K562 (cell line): ENCODE results near the gene SYNE1. TPM values are rescaled to one million over a fixed set of nuclear protein-coding genes. Genes with fewer than 3 reads are reported as not detected.

Experiments
- ATAC-seq: fragments of 200-7000 bp; cut with Tn5 transposase; 3 replicates; pipeline ENCODE4 v1.9.1; 2020; ENCODE audit warnings: moderate library complexity
- BruUV-seq: library from RNA; stranded (reverse); fragments of 400-500 nt; replicated peaks from 2 replicates; lab custom pipeline; 2021; lab: Mats Ljungman, UMichigan
- CTCF ChIA-PET: fragments of 300-600 bp; formaldehyde crosslinking; extraction: SDS; loops from one replicate; lab custom pipeline; 2021; ENCODE audit warnings: low intra/inter-chr PET ratio; lab: Yijun Ruan, JAX
- POLR2A ChIA-PET: fragments of 300-600, 350-650 bp; sonication (Branson Sonifier 250); formaldehyde crosslinking; extraction: SDS; loops from one replicate; lab custom pipeline; 2021; ENCODE audit warnings: antibody characterized with exemption, inconsistent platforms; lab: Yijun Ruan, JAX
- DNase-seq, 4 experiments: peaks; one replicate each; pipeline versions ENCODE4 v3.0.0 to v3.0.0-alpha.2; 2011 to 2018; ENCODE audit warnings: low spot score in 3 of 4, mixed read lengths in 3 of 4; ENCODE audit errors: extremely low read depth in 1 of 4
- FAIRE-seq: peaks from 2 replicates; lab custom pipeline; 2011; peaks lifted over from hg19 to GRCh38; lab: Jason Lieb, UNC
- H2AFZ ChIP-seq: 2 replicates; pipeline ENCODE4 v1.6.0; 2011; ENCODE audit warnings: low read depth, low read length, control low read depth, inconsistent platforms
- H3K27ac ChIP-seq: fragments of 200-600 bp; 3 replicates; pipeline ENCODE4 v1.8.0; 2011; ENCODE audit warnings: low read depth, mild to moderate bottlenecking, control low read depth, inconsistent platforms, low read length, moderate library complexity, mixed read lengths; ENCODE audit errors: extremely low read depth
- H3K27me3 ChIP-seq, 2 experiments: fragments of 300-600 bp in 1 of 2; 2 replicates in 1 of 2; 3 replicates in 1 of 2; pipeline versions ENCODE4 v1.6.0 to v1.8.0; 2011; ENCODE audit warnings: inconsistent platforms in 2 of 2, low read length in 2 of 2, mild to moderate bottlenecking in 1 of 2, mixed read lengths in 1 of 2, moderate library complexity in 1 of 2; ENCODE audit not compliant: control insufficient read depth in 2 of 2, insufficient read depth in 2 of 2
- H3K36me3 ChIP-seq: fragments of 300-600 bp; 3 replicates; pipeline ENCODE4 v1.8.0; 2011; ENCODE audit warnings: mild to moderate bottlenecking, low read length, inconsistent platforms; ENCODE audit not compliant: control insufficient read depth, insufficient read depth
- H3K4me1 ChIP-seq, 2 experiments: fragments of 200-600 bp in 1 of 2; replicated peaks in 1 of 2; 2 replicates in 1 of 2; 3 replicates in 1 of 2; pipeline versions ENCODE4 v1.5.1 to v1.8.0; 2011; ENCODE audit warnings: inconsistent platforms in 2 of 2, low read length in 2 of 2, mild to moderate bottlenecking in 1 of 2, mixed read lengths in 1 of 2, moderate library complexity in 1 of 2; ENCODE audit not compliant: control insufficient read depth in 2 of 2, insufficient read depth in 2 of 2
- H3K4me2 ChIP-seq: 2 replicates; pipeline ENCODE4 v1.6.1; 2011; ENCODE audit warnings: low read length, control low read depth, inconsistent platforms, mixed read lengths; ENCODE audit not compliant: insufficient read depth
- H3K4me3 ChIP-seq: fragments of 200-600 bp; sonication (generic), shearing (Covaris generic); 2 replicates; pipeline ENCODE4 v1.5.1; 2016; ENCODE audit warnings: control low read depth, inconsistent platforms
- H3K79me2 ChIP-seq: fragments of 200-600 bp; 3 replicates; pipeline ENCODE4 v1.8.0; 2011; ENCODE audit warnings: low read length, inconsistent platforms; ENCODE audit not compliant: control insufficient read depth, insufficient read depth
- H3K9ac ChIP-seq, 2 experiments: 2 replicates each; pipeline versions ENCODE4 v1.6.0 to v1.6.1; 2011; ENCODE audit warnings: low read depth in 2 of 2, low read length in 2 of 2, control low read depth in 1 of 2, inconsistent platforms in 1 of 2, mild to moderate bottlenecking in 1 of 2, mixed read lengths in 1 of 2; ENCODE audit not compliant: insufficient read depth in 1 of 2
- H3K9me1 ChIP-seq: one replicate; pipeline ENCODE4 v1.6.0; 2011; ENCODE audit warnings: inconsistent platforms, mild to moderate bottlenecking, low read length, moderate library complexity; ENCODE audit not compliant: control insufficient read depth, insufficient read depth
- H3K9me3 ChIP-seq: replicated peaks from 2 replicates; pipeline ENCODE4 v1.5.1; 2011; ENCODE audit warnings: low read depth, low read length, inconsistent platforms; ENCODE audit not compliant: control insufficient read depth, insufficient read depth
- H4K20me1 ChIP-seq: replicated peaks from 2 replicates; pipeline ENCODE4 v1.6.1; 2011; ENCODE audit warnings: low read length, inconsistent platforms, mixed read lengths; ENCODE audit not compliant: control insufficient read depth, insufficient read depth
- LARP7 ChIP-seq: fragments of 450-650 bp; IDR thresholded peaks from 2 replicates; pipeline ENCODE4 v1.6.1; 2016
- NR2C1 ChIP-seq, 2 experiments: fragments of 450-650 bp; IDR thresholded peaks; 2 replicates each; pipeline ENCODE4 v1.6.1; 2017; ENCODE audit warnings: mild to moderate bottlenecking in 2 of 2, antibody characterized with exemption in 1 of 2, inconsistent platforms in 1 of 2, missing compliant biosample characterization in 1 of 2, missing genetic modification characterization in 1 of 2
- SRSF1 ChIP-seq: fragments of 200-400 bp; formaldehyde crosslinking; IDR thresholded peaks from 2 replicates; pipeline ENCODE4 v1.6.1; 2017; ENCODE audit warnings: mild to moderate bottlenecking, low read depth, low read length, moderate library complexity
- TEAD1 ChIP-seq, 2 experiments: fragments of 450-650 bp in 1 of 2; sonication (generic) in 1 of 2; formaldehyde crosslinking; IDR thresholded peaks; 2 replicates each; pipeline versions ENCODE4 v1.4.0 to v1.8.0; 2020 to 2022; ENCODE audit warnings: mild to moderate bottlenecking in 2 of 2, missing genetic modification reagents in 1 of 2
- ZNF407 ChIP-seq: fragments of 450-650 bp; IDR thresholded peaks from 2 replicates; pipeline ENCODE4 v1.6.1; 2016; ENCODE audit warnings: low read depth
- WGBS: fragments of 100-300 bp; shearing (Covaris generic); methylation state at CpG from one replicate; pipeline ENCODE4 v1.1.6; 2016; ENCODE audit warnings: low coverage, mixed read lengths; ENCODE audit not compliant: insufficient coverage; ENCODE audit errors: missing lambda C conversion rate; 5-methylcytosine and 5-hydroxymethylcytosine counted together
- in situ Hi-C: fragments of 300-500 bp; cut with MboI; formaldehyde crosslinking; loops from 4 replicates; pipeline ENCODE4 v1.15.0; 2018; ENCODE audit warnings: inconsistent platforms, mixed read lengths
- intact Hi-C: fragments of 100-400 bp; cut with micrococcal nuclease; formaldehyde crosslinking; loops from 2 replicates; pipeline ENCODE4 v1.14.2; 2022
- polyA plus RNA-seq, 8 experiments: library from polyadenylated mRNA; depleted of rRNA in 4 of 8; stranded (reverse) in 5 of 8; unstranded in 3 of 8; fragments of >200 nt; fragmentation: Nextera tagmentation in 2 of 8; fragmentation: Illumina TruSeq in 1 of 8; extraction: Ambion mirVana in 2 of 8; extraction: Trizol in 1 of 8; gene quantifications; 2 replicates each; pipeline versions ENCODE4 v1.2.1 to v1.2.3, GENCODE V29; 2011 to 2014; ENCODE audit warnings: inconsistent platforms in 1 of 8, missing spikeins in 1 of 8
- total RNA-seq, 7 experiments: library from RNA; depleted of rRNA in 6 of 7; stranded (reverse); fragments of >200 nt in 6 of 7; fragmentation: Illumina TruSeq in 2 of 7; extraction: Trizol in 2 of 7; gene quantifications; 2 replicates each; pipeline versions ENCODE4 v1.2.1 to v1.2.3, GENCODE V29; 2011 to 2021; ENCODE audit warnings: low replicate concordance in 1 of 7
- TF ChIP-seq, protein P1 (sequence below): fragments of 250-450 bp; sonication (Bioruptor Pico); IDR thresholded peaks from 2 replicates; pipeline ENCODE4 v1.4.0; 2020; ENCODE audit warnings: mild to moderate bottlenecking, moderate library complexity

The SYNE1 gene
- total and polyA plus RNA-seq, 9 of the 15 experiments (the other 6 are each of a cell fraction or from before 2014, with no cell fraction given): under 0.01 to 0.42 (median 0.08) TPM; not detected in 1

- no peaks in the 10 kb centered on the region for H3K79me2 ChIP-seq
- WGBS: 18% methylated on average over 59 of the region's 72 CpGs
- H3K4me2 ChIP-seq: no peak overlapping the region
- intact Hi-C loops (no loop called here), in situ Hi-C loops (no loop called here)
- no peak overlapping the region; a peak in 1 of 4 replicates for H3K9ac ChIP-seq
- ATAC-seq (peak; percentile 51), FAIRE-seq (no peak), DNase-seq (no peak)
- ChIA-PET POLR2A (interaction anchor here (0.6 kb wide), 1 partner anchor 18 kb away, joined by 3 read pairs; no protein-coding TSS in a partner anchor), CTCF (no interaction called here)
- no peak for TF ChIP-seq LARP7
- TF ChIP-seq SRSF1: no peak
- TF ChIP-seq, protein P1, sequence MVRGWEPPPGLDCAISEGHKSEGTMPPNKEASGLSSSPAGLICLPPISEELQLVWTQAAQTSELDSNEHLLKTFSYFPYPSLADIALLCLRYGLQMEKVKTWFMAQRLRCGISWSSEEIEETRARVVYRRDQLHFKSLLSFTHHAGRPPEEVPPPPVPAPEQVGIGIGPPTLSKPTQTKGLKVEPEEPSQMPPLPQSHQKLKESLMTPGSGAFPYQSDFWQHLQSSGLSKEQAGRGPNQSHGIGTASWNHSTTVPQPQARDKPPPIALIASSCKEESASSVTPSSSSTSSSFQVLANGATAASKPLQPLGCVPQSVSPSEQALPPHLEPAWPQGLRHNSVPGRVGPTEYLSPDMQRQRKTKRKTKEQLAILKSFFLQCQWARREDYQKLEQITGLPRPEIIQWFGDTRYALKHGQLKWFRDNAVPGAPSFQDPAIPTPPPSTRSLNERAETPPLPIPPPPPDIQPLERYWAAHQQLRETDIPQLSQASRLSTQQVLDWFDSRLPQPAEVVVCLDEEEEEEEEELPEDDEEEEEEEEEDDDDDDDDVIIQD (CRISPR knock-in tag): no peak
- no peak for TF ChIP-seq NR2C1 (IDR thresholded peaks at IDR 0.05)
- no peak for TF ChIP-seq NR2C1 (tag; IDR thresholded peaks at IDR 0.05)
- TF ChIP-seq ZNF407: no peak
- no peak for TF ChIP-seq TEAD1 (CRISPR knock-in tag; IDR thresholded peaks at IDR 0.05)
- H3K27me3 ChIP-seq: peaks cover 0 to 8% of the 10 kb centered on the region in 2 experiments; a peak in 1 of 5 replicates
- no peak overlapping the region for H3K27ac ChIP-seq
- H3K9me1 ChIP-seq: no peaks in the 10 kb centered on the region
- H4K20me1 ChIP-seq: no peaks in the 10 kb centered on the region
- no peaks in the 10 kb centered on the region for H3K36me3 ChIP-seq
- no peak overlapping the region for H3K4me3 ChIP-seq
- H3K4me1 ChIP-seq: peaks cover 0 to 9% of the 10 kb centered on the region in 2 experiments; a peak in 1 of 5 replicates
- no TSS peak for BruUV-seq
- H3K9me3 ChIP-seq: no peaks in the 10 kb centered on the region
- H2AFZ ChIP-seq: no peak overlapping the region
These were observed 410 bp downstream of the SYNE1 start for GRCh38 chr6:152636609-152637295.
